Measurements from ENCODE around the gene TRAF2.

The TRAF2 gene

GRCh38 chr9:136975644-136976043, 89.3 kb downstream of the TRAF2 start:
- H2AFZ ChIP-seq (ENCODE audit: low read length), result no peak overlapping the region
- peaks cover 76% of the 10 kb centered on the region for H3K27me3 ChIP-seq (replicated peaks; ENCODE audit: insufficient read depth, low read length)
- no peaks in the 10 kb centered on the region for H3K9me3 ChIP-seq (replicated peaks; ENCODE audit: insufficient read depth, low read length)
- no peak for DNase-seq
- H3K4me3 ChIP-seq (ENCODE audit: low read length), result no peak overlapping the region
- H4K20me1 ChIP-seq (ENCODE audit: insufficient read depth, low read length), result no peaks in the 10 kb centered on the region
- no peak overlapping the region for H3K27ac ChIP-seq (ENCODE audit: low read length)
- no peaks in the 10 kb centered on the region for H3F3A ChIP-seq (ENCODE audit: insufficient read depth, low read length)
- H3K79me2 ChIP-seq (ENCODE audit: low read length), result no peaks in the 10 kb centered on the region
- H3K4me1 ChIP-seq (ENCODE audit: low read length), result no peaks in the 10 kb centered on the region
- H3K9me2 ChIP-seq (replicated peaks; ENCODE audit: insufficient read depth, low read length), result no peaks in the 10 kb centered on the region
- no peak overlapping the region for H3K9ac ChIP-seq (ENCODE audit: low read length)
- no peaks in the 10 kb centered on the region for H3K36me3 ChIP-seq (replicated peaks; ENCODE audit: insufficient read depth, low read length)
- TF ChIP-seq CTCF (IDR thresholded peaks at IDR 0.05; ENCODE audit: low read length) (peak; percentile 18; the same call in 1 of the 2 replicates), EZH2phosphoT487 (IDR thresholded peaks at IDR 0.05; ENCODE audit: low read length) (no peak), EZH2 (optimal IDR thresholded peaks at IDR 0.05; ENCODE audit: low read depth, low read length) (no peak)
- no peak overlapping the region for H3K4me2 ChIP-seq (ENCODE audit: low read depth, low read length)

Measured in MM.1S (cell line).